SK-MEL-5 (cell line): ENCODE measurements around the gene CCNB2. TPM values are rescaled to one million over a fixed set of nuclear protein-coding genes. Genes with fewer than 3 reads are reported as not detected.
"Not testable (repeated sequence)": the region's sequence is repeated elsewhere in the genome, so short reads cannot be mapped to it uniquely, and the experiment has no call there.

Experiments used
- DNase-seq: peaks from one replicate; pipeline ENCODE4 v3.0.0-alpha.2; 2016; ENCODE audit warnings: low read depth, low spot score
- in situ Hi-C: cut with HindIII; loops from 2 replicates; pipeline ENCODE4 v1.10.0; 2016; ENCODE audit warnings: low sequenced_read_pairs, high pct_unique_total_duplicates, low pct_unique_long_range_greater_than_20kb
- total RNA-seq: library from RNA; depleted of rRNA; stranded (reverse); fragments of >200 nt; shearing (Covaris generic); gene quantifications from 2 replicates; pipeline ENCODE4 v1.2.3, GENCODE V29; 2014

Gene CCNB2
- total RNA-seq, 1 experiment from 2014 or later, result 49.8 TPM

DNA sequence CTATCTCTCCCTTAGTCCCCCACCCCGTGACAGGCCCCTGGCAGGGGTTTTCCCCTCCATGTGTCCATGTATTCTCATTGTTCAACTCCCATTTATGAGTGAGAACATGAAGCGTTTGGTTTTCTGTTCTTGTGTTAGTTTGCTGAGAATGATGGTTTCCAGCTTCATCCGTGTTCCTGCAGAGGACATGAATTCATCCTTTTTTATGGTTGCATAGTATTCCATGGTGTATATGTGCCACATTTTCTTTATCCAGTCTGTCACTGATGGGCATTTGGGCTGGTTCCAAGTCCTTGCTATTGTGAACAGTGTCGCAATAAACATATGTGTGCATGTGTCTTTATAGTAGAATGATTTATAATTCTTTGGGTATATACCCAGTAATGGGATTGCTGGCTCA is 20.7 kb downstream of the CCNB2 start:
- DNase-seq, result not testable (repeated sequence)
- in situ Hi-C loops, result loop anchor here (25.0 kb wide), 1 partner anchor 387 kb away; no protein-coding TSS in a partner anchor

DNA sequence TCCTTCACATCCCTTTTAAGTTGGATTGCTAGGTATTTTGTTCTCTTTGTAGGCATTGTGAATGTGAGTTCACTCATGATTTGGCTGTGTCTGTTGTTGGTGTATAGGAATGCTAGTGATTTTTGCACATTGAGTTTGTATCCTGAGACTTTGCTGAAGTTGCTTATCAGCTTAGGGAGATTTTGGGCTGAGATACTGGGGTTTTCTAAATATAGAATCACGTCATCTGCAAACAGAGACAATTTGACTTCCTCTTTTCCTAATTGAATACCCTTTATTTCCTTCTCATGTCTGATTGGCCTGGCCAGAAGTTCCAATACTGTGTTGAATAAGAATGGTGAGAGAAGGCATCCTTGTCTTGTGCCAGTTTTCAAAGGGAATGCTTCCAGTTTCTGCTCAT is 22.3 kb downstream of the CCNB2 start:
- in situ Hi-C loops, result loop anchor here (25.0 kb wide), 1 partner anchor 385 kb away; no protein-coding TSS in a partner anchor
- not testable (repeated sequence) for DNase-seq

DNA sequence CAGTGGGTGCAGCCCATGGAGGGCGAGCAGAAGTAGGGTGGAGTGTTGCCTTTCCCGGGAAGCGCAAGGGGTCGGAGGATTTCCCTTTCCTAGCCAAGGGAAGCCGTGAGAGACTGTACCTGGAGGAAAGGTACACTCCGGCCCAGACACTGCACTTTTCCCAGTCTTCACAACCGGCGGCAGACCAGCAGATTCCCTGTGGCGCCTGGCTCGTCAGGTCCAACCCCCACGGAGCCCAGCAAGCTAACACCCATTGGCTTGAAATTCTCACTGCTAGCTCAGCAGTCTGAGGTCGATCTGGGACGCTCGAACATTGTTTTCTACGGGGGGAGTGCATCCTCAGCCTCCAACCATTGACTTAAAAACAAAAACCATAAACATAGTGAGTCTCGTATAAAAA is 26.5 kb downstream of the CCNB2 start:
- in situ Hi-C loops, result loop anchor here (25.0 kb wide), 1 partner anchor 381 kb away; no protein-coding TSS in a partner anchor
- DNase-seq, result no peak

DNA sequence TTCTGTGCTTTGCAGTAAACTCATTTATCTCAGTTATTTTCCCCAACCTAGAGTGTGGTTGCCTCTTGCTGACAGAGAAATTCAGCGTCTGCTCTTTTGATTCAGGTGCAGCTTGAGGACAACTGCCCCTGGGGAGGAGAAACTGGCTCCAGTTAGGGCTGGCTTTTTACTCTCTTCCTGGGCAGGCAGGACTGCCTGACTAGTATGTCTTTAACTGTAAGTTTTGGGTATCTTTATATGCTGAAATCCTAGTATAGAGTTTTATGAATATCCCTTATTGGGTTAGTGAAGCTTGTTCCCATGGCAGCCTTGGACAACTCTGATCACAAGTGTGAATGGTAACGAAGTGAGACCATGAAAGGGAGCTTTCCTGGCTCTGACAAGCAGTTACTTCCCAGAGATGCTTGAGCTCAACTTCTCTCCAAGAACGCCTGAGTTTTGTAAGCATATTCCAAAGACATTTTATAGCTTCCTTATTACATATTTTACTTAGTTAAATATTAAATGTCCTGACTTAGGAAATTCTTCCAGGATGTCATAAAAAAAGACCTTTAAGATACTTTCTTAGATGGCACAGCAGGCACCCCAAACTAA is 27.1 kb downstream of the CCNB2 start:
- in situ Hi-C loops, result loop anchor here (25.0 kb wide), 1 partner anchor 380 kb away; no protein-coding TSS in a partner anchor
- no peak for DNase-seq

DNA sequence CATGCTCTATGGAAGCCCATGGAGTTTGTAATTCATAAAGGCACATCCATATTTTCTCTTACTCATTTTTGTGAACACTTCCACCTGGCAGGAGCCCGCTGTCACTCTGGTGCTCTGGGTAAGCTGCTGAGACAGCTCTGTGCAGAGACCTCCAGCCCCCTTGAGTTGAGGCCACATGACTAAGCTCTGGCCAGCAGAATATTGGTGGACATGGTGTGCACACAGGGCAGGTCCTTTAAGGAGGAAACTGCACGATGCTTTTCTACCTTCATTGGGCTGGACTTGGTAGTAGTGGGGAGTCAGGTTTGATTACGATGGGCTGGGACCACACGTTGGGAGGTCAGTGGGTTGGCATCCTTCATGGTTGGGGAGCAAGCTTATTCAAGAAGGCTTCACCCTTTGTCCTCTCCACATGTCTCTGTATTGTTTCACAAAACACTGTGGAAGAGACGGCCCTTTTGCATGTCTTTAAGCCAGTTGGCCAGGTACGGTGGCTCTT is 29.0 kb downstream of the CCNB2 start:
- DNase-seq, result no peak

DNA sequence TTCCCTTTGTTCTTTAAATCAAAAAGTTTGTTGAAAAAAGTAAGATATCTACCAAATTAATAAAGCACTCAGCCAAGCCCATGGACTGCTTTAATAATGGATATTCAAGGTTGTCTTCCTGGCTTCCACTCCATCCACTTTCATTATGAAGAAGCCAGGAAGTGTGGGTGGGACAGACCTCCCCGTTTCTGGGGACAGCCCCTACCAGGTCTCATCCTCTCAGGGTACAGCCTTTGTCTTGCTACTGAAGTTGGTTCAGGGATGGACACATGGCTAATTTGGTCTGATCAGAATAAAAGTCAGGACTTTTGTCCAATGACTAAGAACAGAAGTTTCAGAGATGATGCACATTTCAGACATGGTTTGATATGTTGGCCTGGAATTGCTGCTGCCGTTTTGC is 32.6 kb downstream of the CCNB2 start:
- DNase-seq, result no peak
- in situ Hi-C loops, result loop anchor here (25.0 kb wide), 1 partner anchor 375 kb away; no protein-coding TSS in a partner anchor

More for the DNA sequence above, 29.0 kb downstream of the CCNB2 start:
- in situ Hi-C loops, result loop anchor here (25.0 kb wide), 1 partner anchor 378 kb away; no protein-coding TSS in a partner anchor

DNA sequence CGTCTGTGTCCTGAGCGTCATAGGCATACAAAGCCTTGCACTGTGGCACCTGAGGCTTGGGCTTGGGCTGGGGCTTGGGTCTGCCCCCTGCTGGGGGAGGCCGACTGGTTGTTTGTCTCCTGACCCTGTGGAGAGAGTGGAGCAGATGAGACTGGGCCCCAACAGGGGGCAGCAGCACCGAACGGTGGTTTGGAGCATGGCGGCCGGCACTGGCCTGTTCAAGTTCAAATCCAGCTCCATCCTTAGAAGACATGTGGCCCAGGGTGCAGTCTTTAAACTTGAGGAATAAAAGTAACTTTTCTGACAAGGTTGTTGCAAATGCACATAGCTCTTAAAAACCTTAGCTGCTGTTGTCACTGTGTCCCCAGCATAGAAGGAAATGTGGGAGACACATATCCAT is 33.3 kb downstream of the CCNB2 start:
- in situ Hi-C loops, result loop anchor here (25.0 kb wide), 1 partner anchor 374 kb away; no protein-coding TSS in a partner anchor
- peak; percentile 93 for DNase-seq

DNA sequence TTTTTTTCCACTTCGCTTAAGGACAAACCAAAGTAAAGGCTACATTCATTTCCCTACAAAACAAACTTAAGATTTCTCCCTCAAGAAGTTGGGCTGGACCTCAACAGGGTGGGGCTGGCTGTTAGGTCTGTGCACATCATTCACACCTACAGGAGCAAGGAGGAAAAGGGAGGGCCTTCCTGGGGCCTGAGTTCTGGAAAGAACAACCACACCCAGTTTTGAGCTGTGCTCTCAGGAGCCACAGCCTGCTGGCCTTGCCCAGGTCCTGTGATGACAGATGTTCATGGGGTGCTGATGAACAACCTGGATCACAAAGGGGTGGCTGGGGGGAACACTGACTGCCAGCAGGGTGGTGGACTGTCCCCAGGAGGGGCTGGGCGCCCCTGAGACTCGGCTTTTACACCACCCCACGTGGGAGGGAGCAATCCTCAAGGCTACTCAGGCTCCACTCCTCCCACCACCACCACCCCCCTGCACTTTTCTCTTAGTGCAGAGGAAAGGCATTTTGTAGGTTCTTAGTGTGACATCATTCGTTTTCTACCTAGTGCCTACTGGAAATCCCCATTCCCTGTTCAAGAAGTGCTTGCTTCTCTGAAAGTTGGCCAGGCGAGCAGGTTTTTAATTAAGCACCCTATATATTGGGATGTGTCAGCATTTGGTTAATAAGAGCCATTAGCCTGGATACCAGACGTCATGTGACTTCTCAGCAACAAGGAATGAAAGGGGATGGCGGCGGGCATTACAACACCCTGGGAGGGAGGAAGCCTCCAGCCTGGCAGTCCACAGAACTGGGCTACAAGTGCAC is 35.7 kb downstream of the CCNB2 start:
- in situ Hi-C loops, result loop anchor here (25.0 kb wide), 1 partner anchor 372 kb away; no protein-coding TSS in a partner anchor
- no peak for DNase-seq

DNA sequence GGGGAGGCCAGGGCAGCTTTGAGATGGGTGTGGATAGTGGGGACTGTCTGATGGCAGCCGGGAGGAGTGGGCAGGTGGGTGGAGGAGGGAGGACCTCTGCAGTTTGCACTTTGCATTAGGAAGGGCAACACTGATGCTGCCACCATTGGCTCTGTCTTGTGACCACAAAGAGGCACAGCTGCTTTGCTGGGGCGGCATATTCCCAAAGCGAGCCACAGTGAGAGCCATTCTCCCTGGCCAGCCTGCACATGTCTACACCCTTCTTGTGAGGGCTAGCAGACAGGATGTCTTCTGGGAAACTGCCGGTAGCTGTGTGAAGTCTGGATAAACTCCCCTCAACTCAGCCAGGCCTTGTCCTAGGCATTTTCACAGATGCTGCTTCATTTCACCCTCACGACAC is 38.3 kb downstream of the CCNB2 start:
- in situ Hi-C loops, result loop anchor here (25.0 kb wide), 1 partner anchor 369 kb away; no protein-coding TSS in a partner anchor
- no peak for DNase-seq

DNA sequence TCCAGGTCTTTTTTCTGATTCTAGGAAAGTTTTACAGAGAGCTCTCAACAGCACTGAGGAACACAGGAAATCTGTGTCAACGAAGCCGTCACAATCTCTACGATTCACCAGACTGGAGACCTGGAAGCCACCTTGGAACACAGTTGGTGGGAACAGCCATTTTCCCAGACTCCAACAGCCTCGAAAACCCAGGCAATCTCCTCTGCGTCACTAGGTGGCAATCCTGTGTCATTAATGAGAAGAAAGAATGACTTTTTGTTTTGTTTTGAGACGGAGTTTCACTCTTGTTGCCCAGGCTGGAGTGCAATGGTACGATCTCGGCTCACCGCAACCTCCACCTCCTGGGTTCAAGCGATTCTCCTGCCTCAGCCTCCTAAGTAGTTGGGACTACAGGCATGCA is 39.6 kb downstream of the CCNB2 start:
- peak; percentile 53 for DNase-seq

DNA sequence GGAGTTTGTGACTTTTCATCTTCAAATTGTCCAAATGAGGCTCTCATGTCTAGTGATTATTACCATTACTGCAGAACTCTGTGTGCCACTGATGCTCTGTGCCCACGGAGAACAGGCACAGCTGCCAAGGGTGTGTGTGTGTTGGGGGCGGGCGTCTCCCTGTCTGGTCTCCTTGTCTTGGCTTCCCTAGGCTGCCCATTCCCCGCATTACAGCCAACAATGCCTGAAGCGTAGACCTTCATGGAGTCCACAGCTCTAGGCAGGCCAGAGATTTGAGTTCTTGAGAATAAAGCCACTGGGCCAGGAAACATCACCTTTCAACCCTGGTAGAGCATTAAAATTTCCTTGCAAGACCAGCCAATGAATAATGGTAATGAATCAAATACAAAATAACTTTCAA is 42.7 kb downstream of the CCNB2 start:
- in situ Hi-C loops, result loop anchor here (25.0 kb wide), 1 partner anchor 365 kb away; no protein-coding TSS in a partner anchor
- DNase-seq, result no peak

More for the DNA sequence above, 39.6 kb downstream of the CCNB2 start:
- in situ Hi-C loops, result loop anchor here (25.0 kb wide), 1 partner anchor 368 kb away; no protein-coding TSS in a partner anchor

DNA sequence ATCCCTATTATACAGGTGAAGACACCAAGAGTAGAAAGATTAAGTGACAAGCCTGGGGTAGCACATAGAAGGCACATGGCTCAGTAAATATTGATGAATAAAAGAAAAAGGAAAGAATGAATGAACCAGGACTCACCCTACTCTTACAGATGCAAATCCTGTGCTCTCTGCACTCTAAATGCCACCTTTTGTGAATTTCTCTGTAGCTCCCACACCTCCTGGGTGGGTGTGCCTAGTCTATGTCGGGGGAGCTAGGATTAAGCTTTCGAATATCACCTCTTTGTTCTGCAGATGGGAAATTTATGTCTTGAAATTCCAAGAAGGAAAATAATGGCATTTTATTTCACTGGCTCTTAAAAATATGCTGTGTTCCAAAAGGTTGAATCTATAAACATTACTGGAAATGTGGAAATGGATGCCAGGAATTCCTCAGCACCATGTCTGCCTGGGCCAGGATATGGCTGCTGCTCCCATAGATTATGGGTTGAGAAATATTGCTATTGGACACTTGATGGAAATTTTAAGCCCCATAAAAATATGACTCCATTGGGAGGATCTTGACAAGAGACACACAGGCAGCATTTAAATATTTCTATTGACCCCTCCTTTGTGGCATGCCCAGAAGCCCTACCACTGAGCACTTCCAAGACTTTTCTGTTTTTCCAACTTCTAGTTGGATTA is 43.3 kb downstream of the CCNB2 start:
- in situ Hi-C loops, result loop anchor here (25.0 kb wide), 1 partner anchor 364 kb away; no protein-coding TSS in a partner anchor
- DNase-seq, result no peak

DNA sequence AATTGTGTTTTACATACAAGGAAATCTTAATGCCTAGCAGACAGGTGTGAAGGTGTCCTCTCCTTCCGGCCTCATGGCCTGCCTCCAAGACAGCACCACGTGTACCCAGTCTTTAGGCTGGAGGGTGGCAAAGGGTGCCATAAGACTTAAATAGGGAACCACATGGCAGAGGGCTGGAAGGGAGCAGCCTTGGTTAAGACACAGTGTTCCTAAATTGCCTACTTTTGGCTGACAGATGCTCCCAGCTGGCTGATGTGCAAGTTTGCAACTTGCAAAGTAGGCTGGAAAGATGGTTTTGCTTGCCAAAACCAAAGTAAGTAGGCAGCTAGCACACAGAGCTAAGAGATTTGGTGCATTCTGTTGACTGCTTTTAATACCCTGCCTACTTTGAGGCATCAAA is 45.2 kb downstream of the CCNB2 start:
- in situ Hi-C loops, result no loop called here
- DNase-seq, result no peak

DNA sequence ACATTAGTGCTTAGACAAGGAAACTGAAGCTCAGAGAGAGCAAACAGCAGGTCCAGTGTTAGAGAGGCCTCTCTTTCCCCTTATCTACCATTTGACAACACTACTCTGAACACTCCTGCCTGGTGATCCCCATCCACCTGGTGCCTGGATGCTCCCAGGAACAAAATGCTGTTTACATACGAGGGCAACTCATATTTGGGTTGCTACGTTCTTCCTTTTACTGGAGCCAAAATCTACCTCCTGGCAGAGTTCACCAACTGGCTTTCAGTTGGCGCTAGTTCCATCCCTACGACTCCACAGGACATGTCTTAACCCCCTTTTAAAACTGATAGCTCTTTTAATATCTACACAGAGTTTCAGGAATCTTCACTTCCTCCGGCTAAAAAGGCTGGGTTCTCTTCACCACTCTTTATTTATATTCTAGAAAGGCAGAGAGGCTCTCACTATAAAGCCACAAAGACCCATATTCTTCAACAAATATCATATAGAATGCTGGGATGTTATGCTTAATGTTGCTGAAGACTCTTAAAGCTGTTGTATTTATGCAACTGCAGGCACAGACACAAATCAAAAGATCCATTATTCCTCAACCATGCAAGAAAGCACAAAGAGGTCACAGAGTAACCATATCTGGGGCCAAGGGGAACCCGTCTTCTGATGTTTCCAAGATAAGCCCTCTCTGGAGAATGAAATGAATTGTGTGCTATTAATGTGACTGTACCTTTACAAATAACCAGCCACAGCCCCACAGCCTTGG is 47.9 kb downstream of the CCNB2 start:
- in situ Hi-C loops, result no loop called here
- peak; percentile 66 for DNase-seq

DNA sequence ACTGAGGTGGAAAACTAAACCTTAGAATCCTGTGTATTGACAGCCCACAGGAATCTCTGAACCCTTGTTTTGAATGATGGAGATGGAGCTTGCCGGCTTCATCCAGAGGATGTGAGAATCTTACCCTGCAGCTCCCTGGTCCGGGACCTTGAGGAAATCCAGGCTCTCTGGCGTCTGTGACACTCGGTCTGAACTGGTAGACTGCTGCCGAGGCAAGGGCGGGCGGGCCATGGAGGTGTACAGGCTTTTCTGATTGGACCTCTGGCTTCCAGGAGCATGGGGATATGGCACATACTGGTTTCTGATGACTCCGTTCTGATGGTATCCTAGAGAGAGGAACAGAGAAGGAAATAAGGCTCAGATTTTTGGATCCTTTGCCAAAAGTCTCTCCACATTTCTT is 48.5 kb downstream of the CCNB2 start:
- in situ Hi-C loops, result no loop called here
- no peak for DNase-seq

DNA sequence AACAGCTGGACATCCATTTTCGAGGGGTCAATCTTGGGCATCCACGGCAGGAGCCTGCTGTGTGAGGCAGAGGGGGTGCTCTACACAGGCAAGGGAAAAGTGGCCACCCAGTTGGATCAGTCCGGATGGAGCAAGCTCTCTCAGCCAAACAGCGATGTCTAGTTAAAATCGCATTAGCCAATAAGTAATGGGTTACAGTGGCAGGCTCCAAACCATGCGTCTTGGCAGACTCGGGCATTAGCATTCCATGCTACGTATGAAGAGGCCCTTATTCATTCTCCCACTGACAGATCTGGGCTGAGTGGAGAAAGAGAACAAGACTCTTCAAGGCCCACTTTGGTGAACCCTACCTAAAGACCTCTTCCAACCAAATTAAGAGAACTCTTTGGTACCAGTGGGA is 49.3 kb downstream of the CCNB2 start:
- in situ Hi-C loops, result no loop called here
- no peak for DNase-seq

DNA sequence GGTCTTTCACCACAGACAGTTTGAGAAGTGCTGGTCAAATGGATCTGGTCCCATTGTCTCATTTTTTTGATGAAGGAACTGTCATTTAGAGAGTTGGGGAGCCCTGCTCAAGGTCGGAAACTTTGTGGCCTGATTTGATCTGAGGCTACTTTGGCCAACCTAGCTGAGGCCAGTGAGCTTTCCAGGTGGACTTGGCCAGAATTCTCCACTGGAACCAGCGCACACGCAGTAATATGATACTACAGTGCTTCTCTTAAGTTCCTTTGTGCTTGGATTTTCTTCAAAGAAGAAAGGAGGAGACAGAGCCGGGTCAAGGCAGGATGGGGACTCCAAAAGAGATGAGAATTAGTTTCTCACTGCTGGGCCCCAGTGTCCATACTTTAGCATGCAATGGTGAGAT is 50.5 kb downstream of the CCNB2 start:
- DNase-seq, result no peak
- in situ Hi-C loops, result no loop called here
